ENCODE data around the gene ZBTB17.

DNA sequence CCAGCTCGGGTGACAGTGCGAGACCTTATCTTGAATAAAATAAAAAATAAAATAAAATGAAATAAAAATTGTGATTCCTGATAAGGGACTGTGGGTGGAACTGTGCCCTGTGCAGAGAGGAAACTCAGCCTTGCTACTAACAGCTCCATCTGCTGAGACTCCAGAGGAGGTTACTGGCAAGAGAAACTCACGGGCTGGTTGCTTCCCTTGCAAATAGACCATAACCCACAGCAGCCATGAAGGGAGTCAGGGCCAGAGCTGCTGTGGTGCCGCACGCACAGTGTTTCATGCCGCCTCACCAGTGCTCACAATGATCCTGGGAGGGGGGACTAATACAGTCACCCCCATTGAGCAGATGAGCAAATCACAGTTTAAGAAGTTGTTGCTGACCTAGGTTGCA is 13.7 kb downstream of the ZBTB17 start:
- no peak for TF ChIP-seq CTCF (IDR thresholded peaks at IDR 0.05; ENCODE audit: low read depth, low read length, poor library complexity, severe bottlenecking)
- TF ChIP-seq EZH2phosphoT487 (IDR thresholded peaks at IDR 0.05; ENCODE audit: borderline replicate concordance, low read length), result no peak

Data from DOHH2 (cell line).